B cell (primary cell): ENCODE measurements around the gene NOS1AP.

ENCODE experiments used
- EZH2 ChIP-seq: IDR thresholded peaks from 2 replicates; pipeline ENCODE4 v1.6.1; 2012; ENCODE audit warnings: borderline replicate concordance, low read depth, mild to moderate bottlenecking, moderate library complexity, low read length; ENCODE audit not compliant: insufficient read depth, poor library complexity, severe bottlenecking
- TF ChIP-seq, protein P1 (sequence below): fragments of 200-600 bp; IDR thresholded peaks from one replicate; pipeline ENCODE4 v1.8.0; 2022; ENCODE audit warnings: antibody characterized with exemption, mild to moderate bottlenecking

DNA sequence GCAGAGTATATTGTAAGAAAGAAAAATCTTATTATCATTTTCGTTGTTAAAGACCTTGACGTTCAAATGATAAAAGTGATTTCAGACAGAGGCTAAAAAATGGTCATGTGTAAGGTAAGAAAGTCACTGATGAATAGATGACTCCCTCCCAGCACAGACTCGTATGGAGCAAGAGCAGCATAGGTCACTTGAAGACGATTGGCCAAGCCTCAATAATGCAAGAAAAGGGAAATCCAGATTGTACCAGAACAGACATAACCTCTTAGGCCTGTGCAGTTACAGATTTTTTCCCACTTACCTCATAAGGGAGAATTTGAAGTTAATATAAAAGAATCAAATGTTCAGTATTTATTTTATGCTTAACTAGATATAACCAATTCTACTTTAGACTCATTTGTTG is 29.5 kb upstream of the NOS1AP start:
- TF ChIP-seq EZH2: no peak
- TF ChIP-seq, protein P1, sequence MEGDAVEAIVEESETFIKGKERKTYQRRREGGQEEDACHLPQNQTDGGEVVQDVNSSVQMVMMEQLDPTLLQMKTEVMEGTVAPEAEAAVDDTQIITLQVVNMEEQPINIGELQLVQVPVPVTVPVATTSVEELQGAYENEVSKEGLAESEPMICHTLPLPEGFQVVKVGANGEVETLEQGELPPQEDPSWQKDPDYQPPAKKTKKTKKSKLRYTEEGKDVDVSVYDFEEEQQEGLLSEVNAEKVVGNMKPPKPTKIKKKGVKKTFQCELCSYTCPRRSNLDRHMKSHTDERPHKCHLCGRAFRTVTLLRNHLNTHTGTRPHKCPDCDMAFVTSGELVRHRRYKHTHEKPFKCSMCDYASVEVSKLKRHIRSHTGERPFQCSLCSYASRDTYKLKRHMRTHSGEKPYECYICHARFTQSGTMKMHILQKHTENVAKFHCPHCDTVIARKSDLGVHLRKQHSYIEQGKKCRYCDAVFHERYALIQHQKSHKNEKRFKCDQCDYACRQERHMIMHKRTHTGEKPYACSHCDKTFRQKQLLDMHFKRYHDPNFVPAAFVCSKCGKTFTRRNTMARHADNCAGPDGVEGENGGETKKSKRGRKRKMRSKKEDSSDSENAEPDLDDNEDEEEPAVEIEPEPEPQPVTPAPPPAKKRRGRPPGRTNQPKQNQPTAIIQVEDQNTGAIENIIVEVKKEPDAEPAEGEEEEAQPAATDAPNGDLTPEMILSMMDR: no peak
